ENCODE results near the gene ZBTB7C.

Gene ZBTB7C

GRCh38 chr18:48279312-48279711 lies 129.9 kb downstream of the ZBTB7C start:
- in situ Hi-C loops (cut with HindIII; ENCODE audit: low sequenced_read_pairs): no loop called here
- no peak for DNase-seq (ENCODE audit: low read depth, low spot score)
- no peak overlapping the region for H3K4me3 ChIP-seq (ENCODE audit: low read depth, low read length)
- TF ChIP-seq CTCF (IDR thresholded peaks at IDR 0.05; ENCODE audit: low read depth, low read length): no peak

- no peak for DNase-seq (ENCODE audit: low read depth, low spot score)
- in situ Hi-C loops (cut with HindIII; ENCODE audit: low sequenced_read_pairs): no loop called here
- no peak overlapping the region for H3K4me3 ChIP-seq (ENCODE audit: low read depth, low read length)
- no peak for TF ChIP-seq CTCF (IDR thresholded peaks at IDR 0.05; ENCODE audit: low read depth, low read length)
These were observed 131.1 kb downstream of the ZBTB7C start for GRCh38 chr18:48278081-48278480.

GRCh38 chr18:48274301-48274700 lies 134.9 kb downstream of the ZBTB7C start:
- H3K4me3 ChIP-seq (ENCODE audit: low read depth, low read length): no peak overlapping the region
- TF ChIP-seq CTCF (IDR thresholded peaks at IDR 0.05; ENCODE audit: low read depth, low read length): no peak
- in situ Hi-C loops (cut with HindIII; ENCODE audit: low sequenced_read_pairs): no loop called here
- DNase-seq (ENCODE audit: low read depth, low spot score): no peak

GRCh38 chr18:48270929-48271328 lies 138.3 kb downstream of the ZBTB7C start:
- no peak for DNase-seq (ENCODE audit: low read depth, low spot score)
- H3K4me3 ChIP-seq (ENCODE audit: low read depth, low read length): no peak overlapping the region
- no peak for TF ChIP-seq CTCF (IDR thresholded peaks at IDR 0.05; ENCODE audit: low read depth, low read length)
- in situ Hi-C loops (cut with HindIII; ENCODE audit: low sequenced_read_pairs): no loop called here

GRCh38 chr18:48265328-48265727 lies 143.9 kb downstream of the ZBTB7C start:
- TF ChIP-seq CTCF (IDR thresholded peaks at IDR 0.05; ENCODE audit: low read depth, low read length): no peak

GRCh38 chr18:48263914-48264902 lies 145.0 kb downstream of the ZBTB7C start:
- no peak overlapping the region for H3K4me3 ChIP-seq (ENCODE audit: low read depth, low read length)
- TF ChIP-seq CTCF (IDR thresholded peaks at IDR 0.05; ENCODE audit: low read depth, low read length): no peak
- in situ Hi-C loops (cut with HindIII; ENCODE audit: low sequenced_read_pairs): no loop called here
- no peak for DNase-seq (ENCODE audit: low read depth, low spot score)

More at GRCh38 chr18:48265328-48265727, 143.9 kb downstream of the ZBTB7C start:
- H3K4me3 ChIP-seq (ENCODE audit: low read depth, low read length): no peak overlapping the region
- in situ Hi-C loops (cut with HindIII; ENCODE audit: low sequenced_read_pairs): no loop called here
- no peak for DNase-seq (ENCODE audit: low read depth, low spot score)
